ENCODE measurements around the gene U2AF2. TPM values are rescaled to one million over a fixed set of nuclear protein-coding genes. Genes with fewer than 3 reads are reported as not detected.

U2AF2 gene
- polyA plus RNA-seq, 2 of the 4 experiments (the other 2 are of a cell fraction): 157 to 302 TPM

DNA sequence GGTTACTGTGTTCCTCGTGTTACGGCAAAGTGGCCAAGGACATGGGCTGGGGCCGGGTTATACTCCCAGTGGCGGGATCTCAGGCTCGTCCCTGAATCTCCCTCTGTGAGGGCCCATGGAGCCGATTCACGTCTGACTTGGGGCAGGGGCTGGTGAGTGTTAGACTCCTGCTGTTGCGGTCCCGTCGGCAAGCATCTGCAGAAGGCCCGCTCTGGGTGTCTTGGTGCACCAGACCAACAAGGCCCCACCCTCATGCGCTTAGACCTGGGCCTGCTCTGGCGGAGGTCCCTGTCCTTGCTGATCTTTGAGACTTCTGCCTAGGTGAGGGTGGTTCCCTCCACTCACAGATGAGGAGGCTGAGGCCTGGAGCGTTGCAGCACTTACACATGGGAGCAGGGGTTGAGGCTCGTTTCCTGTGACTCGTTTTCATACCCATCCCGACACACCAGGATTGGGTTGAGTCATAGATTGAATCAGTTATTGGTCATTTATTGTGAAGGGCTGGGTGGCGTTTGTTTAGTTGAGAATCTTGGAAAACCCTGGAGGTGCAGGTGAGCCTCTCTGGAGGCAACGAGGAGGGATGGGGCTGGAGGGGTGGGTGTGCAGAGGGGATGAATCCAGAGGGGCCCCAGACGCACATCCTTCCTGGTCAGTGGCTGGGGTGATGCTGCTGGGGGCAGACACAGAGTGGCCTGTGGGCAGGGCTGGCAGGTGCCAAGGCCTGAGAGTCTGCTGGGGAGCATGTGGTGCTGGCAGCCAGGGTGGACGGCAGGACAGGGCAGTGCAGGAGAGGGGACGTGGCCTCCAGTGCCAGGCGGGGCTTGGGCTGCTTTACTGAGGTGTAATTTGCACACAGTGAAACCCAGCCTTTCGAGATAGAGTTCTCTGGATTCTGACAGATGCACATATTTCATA lies 24.8 kb downstream of the U2AF2 start:
- ChIA-PET POLR2A (no interaction called here), CTCF (no interaction called here)
- no peak for FAIRE-seq
- ATAC-seq: no peak
- Histone ChIP-seq H3K9me3 (no peaks in the 10 kb centered on the region), H3K4me2 (no peak overlapping the region), H3K4me3 (no peak overlapping the region), H3K27ac (no peak overlapping the region), H3K4me1 (peaks cover 16% of the 10 kb centered on the region)
- 80% methylated on average over 24 of the region's 24 CpGs for WGBS (ENCODE audit: missing lambda C conversion rate)
- TF ChIP-seq CBX2 (IDR thresholded peaks at IDR 0.05; ENCODE audit: borderline replicate concordance, low read depth) (no peak), MAZ (IDR thresholded peaks at IDR 0.05; ENCODE audit: borderline replicate concordance, low read depth, low read length) (no peak), CHD2 (IDR thresholded peaks at IDR 0.05; ENCODE audit: low read length, partially characterized antibody) (no peak), TP53 (CRISPR knock-in tag; IDR thresholded peaks at IDR 0.05) (no peak), ZSCAN20 (CRISPR knock-in tag; IDR thresholded peaks at IDR 0.05) (no peak), HOXB13 (CRISPR knock-in tag; IDR thresholded peaks at IDR 0.05; ENCODE audit: low read depth) (no peak), ZNF302 (CRISPR knock-in tag; IDR thresholded peaks at IDR 0.05) (no peak), HOXB5 (CRISPR knock-in tag; IDR thresholded peaks at IDR 0.05) (no peak), CEBPB (IDR thresholded peaks at IDR 0.05) (no peak), NFE2L2 (conservative IDR thresholded peaks at IDR 0.05; ENCODE audit: low read length) (no peak), FOSB (CRISPR knock-in tag; IDR thresholded peaks at IDR 0.05) (no peak), HEYL (CRISPR knock-in tag; IDR thresholded peaks at IDR 0.05) (no peak)
- TF ChIP-seq, protein P1, sequence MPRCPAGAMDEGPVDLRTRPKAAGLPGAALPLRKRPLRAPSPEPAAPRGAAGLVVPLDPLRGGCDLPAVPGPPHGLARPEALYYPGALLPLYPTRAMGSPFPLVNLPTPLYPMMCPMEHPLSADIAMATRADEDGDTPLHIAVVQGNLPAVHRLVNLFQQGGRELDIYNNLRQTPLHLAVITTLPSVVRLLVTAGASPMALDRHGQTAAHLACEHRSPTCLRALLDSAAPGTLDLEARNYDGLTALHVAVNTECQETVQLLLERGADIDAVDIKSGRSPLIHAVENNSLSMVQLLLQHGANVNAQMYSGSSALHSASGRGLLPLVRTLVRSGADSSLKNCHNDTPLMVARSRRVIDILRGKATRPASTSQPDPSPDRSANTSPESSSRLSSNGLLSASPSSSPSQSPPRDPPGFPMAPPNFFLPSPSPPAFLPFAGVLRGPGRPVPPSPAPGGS (IDR thresholded peaks at IDR 0.05): no peak
- TF ChIP-seq, protein P2, sequence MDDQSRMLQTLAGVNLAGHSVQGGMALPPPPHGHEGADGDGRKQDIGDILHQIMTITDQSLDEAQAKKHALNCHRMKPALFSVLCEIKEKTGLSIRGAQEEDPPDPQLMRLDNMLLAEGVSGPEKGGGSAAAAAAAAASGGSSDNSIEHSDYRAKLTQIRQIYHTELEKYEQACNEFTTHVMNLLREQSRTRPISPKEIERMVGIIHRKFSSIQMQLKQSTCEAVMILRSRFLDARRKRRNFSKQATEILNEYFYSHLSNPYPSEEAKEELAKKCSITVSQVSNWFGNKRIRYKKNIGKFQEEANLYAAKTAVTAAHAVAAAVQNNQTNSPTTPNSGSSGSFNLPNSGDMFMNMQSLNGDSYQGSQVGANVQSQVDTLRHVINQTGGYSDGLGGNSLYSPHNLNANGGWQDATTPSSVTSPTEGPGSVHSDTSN (IDR thresholded peaks at IDR 0.05): no peak
- TF ChIP-seq, protein P3, sequence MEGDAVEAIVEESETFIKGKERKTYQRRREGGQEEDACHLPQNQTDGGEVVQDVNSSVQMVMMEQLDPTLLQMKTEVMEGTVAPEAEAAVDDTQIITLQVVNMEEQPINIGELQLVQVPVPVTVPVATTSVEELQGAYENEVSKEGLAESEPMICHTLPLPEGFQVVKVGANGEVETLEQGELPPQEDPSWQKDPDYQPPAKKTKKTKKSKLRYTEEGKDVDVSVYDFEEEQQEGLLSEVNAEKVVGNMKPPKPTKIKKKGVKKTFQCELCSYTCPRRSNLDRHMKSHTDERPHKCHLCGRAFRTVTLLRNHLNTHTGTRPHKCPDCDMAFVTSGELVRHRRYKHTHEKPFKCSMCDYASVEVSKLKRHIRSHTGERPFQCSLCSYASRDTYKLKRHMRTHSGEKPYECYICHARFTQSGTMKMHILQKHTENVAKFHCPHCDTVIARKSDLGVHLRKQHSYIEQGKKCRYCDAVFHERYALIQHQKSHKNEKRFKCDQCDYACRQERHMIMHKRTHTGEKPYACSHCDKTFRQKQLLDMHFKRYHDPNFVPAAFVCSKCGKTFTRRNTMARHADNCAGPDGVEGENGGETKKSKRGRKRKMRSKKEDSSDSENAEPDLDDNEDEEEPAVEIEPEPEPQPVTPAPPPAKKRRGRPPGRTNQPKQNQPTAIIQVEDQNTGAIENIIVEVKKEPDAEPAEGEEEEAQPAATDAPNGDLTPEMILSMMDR (IDR thresholded peaks at IDR 0.05): no peak
- TF ChIP-seq, protein P4, sequence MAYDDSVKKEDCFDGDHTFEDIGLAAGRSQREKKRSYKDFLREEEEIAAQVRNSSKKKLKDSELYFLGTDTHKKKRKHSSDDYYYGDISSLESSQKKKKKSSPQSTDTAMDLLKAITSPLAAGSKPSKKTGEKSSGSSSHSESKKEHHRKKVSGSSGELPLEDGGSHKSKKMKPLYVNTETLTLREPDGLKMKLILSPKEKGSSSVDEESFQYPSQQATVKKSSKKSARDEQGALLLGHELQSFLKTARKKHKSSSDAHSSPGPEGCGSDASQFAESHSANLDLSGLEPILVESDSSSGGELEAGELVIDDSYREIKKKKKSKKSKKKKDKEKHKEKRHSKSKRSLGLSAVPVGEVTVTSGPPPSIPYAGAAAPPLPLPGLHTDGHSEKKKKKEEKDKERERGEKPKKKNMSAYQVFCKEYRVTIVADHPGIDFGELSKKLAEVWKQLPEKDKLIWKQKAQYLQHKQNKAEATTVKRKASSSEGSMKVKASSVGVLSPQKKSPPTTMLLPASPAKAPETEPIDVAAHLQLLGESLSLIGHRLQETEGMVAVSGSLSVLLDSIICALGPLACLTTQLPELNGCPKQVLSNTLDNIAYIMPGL (CRISPR knock-in tag; IDR thresholded peaks at IDR 0.05; ENCODE audit: borderline replicate concordance): no peak
- DNase-seq (ENCODE audit: low read depth in 1 of 2, low spot score in 1 of 2): no peak

DNA sequence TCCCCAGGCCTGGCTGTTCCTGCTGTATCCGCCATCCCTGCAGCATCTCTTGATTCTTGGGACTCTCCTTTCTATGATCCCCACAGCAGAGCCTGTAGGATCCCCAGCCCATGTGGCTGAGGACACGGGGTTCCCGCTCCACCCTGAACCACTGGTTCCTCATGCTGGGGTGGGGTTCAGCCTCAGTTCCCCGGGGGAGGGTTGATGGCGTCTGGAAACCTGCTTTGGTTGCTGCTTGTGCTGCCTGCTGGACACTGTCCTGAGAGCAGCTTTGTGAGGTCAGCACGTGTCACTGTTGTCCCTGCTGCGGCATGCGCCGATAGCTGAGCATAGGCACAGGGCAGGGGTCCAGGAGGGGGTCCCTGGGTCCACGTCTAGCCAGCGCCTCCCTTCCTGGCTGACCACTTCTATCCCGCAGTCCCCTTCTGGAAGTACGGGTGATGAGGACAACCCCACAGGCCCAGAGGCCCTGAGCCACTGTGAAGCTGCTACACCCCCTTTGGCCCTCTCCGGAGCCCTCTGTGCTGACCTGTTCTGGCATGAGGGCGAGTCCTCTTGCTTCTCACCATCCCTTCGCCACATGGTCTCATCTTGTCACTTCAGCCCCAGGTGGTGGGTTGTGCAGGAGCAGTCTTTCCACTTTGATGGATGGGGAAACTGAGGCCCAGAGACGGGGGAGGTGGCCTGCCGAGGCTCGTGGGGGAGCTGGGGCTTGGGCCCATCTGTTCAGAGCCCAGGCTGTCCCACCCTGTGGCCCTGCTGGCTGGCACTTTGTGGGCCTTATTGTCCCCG lies 25.7 kb downstream of the U2AF2 start:
- 90% methylated on average over 20 of the region's 20 CpGs for WGBS (ENCODE audit: missing lambda C conversion rate)
- POLR2A ChIA-PET: interaction anchor here (1.3 kb wide), 1 partner anchor 26 kb away, joined by 3 read pairs; the partner anchor contains the start of gene U2AF2
- Histone ChIP-seq H3K4me3 (no peak overlapping the region), H3K9me3 (no peaks in the 10 kb centered on the region), H3K4me1 (peaks cover 16% of the 10 kb centered on the region), H3K4me2 (no peak overlapping the region), H3K27ac (no peak overlapping the region)
- ATAC-seq (no peak), FAIRE-seq (no peak), DNase-seq (ENCODE audit: low read depth in 1 of 2, low spot score in 1 of 2) (no peak)
- no peak for TF ChIP-seq ZNF302 (CRISPR knock-in tag; IDR thresholded peaks at IDR 0.05)
- no peak for TF ChIP-seq GATA3 (IDR thresholded peaks at IDR 0.05; ENCODE audit: borderline replicate concordance)
- TF ChIP-seq, protein P5, sequence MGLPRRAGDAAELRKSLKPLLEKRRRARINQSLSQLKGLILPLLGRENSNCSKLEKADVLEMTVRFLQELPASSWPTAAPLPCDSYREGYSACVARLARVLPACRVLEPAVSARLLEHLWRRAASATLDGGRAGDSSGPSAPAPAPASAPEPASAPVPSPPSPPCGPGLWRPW (IDR thresholded peaks at IDR 0.05): no peak
- no peak for TF ChIP-seq ZFP36 (IDR thresholded peaks at IDR 0.05; ENCODE audit: borderline replicate concordance, partially characterized antibody)
- TF ChIP-seq ZSCAN20 (CRISPR knock-in tag; IDR thresholded peaks at IDR 0.05): no peak
- CTCF ChIA-PET: interaction anchor here (0.9 kb wide), 1 partner anchor 13 kb away, joined by 3 read pairs; no protein-coding TSS in a partner anchor
